ENCODE results near the gene ERLIN1.

- TF ChIP-seq CTCF (IDR thresholded peaks at IDR 0.05; ENCODE audit: poor library complexity) (peak; percentile 23), EZH2 (IDR thresholded peaks at IDR 0.05; ENCODE audit: borderline replicate concordance) (no peak)
Measured at GRCh38 chr10:100100651-100101184, 85.1 kb downstream of the ERLIN1 start.

All from hepatocyte (in vitro differentiated cells).